Neural progenitor cell (in vitro differentiated cells): ENCODE data around the gene TYRO3. TPM values are rescaled to one million over a fixed set of nuclear protein-coding genes. Genes with fewer than 3 reads are reported as not detected.

ENCODE experiments used
- DNase-seq: peaks from one replicate; pipeline ENCODE4 v3.0.0-alpha.2; 2016; ENCODE audit warnings: low spot score
- H2AFZ ChIP-seq: fragments of 200-600 bp; sonication (generic); replicated peaks from 2 replicates; pipeline ENCODE4 v1.6.1; 2016; ENCODE audit warnings: antibody characterized with exemption
- H3F3A ChIP-seq: fragments of 200-600 bp; sonication (generic); 2 replicates; pipeline ENCODE4 v1.6.1; 2016; ENCODE audit warnings: antibody characterized with exemption, low read depth
- H3K27ac ChIP-seq: fragments of 200-600 bp; sonication (generic); 2 replicates; pipeline ENCODE4 v1.5.1; 2016; ENCODE audit warnings: mild to moderate bottlenecking
- H3K27me3 ChIP-seq: fragments of 200-600 bp; sonication (generic); 2 replicates; pipeline ENCODE4 v1.6.1; 2016; ENCODE audit warnings: mild to moderate bottlenecking, moderate library complexity
- H3K36me3 ChIP-seq: fragments of 200-600 bp; sonication (generic); 2 replicates; pipeline ENCODE4 v1.5.1; 2016
- H3K4me1 ChIP-seq: fragments of 200-600 bp; sonication (generic); 2 replicates; pipeline ENCODE4 v1.6.1; 2016; ENCODE audit warnings: mixed run types
- H3K4me2 ChIP-seq: fragments of 200-600 bp; sonication (generic); 2 replicates; pipeline ENCODE4 v1.6.1; 2016
- H3K4me3 ChIP-seq: fragments of 200-600 bp; sonication (generic); 2 replicates; pipeline ENCODE4 v1.5.1; 2016
- H3K79me2 ChIP-seq: fragments of 200-600 bp; sonication (generic); 2 replicates; pipeline ENCODE4 v1.6.1; 2016; ENCODE audit warnings: low read depth
- H3K9ac ChIP-seq: fragments of 200-600 bp; sonication (generic); 2 replicates; pipeline ENCODE4 v1.6.1; 2016
- H3K9me3 ChIP-seq: fragments of 200-600 bp; sonication (generic); 2 replicates; pipeline ENCODE4 v1.5.1; 2016; ENCODE audit warnings: low read depth
- H4K20me1 ChIP-seq: fragments of 200-600 bp; sonication (generic); 2 replicates; pipeline ENCODE4 v1.6.1; 2016; ENCODE audit warnings: low read depth
- H3K27ac Mint-ChIP-seq: 3 replicates; pipeline ENCODE4 v1.8.0; 2021; ENCODE audit warnings: mixed read lengths
- H3K27me3 Mint-ChIP-seq: 2 replicates; pipeline ENCODE4 v1.8.0; 2022; ENCODE audit warnings: low read depth, mild to moderate bottlenecking, inconsistent platforms, moderate library complexity, mixed read lengths; ENCODE audit not compliant: insufficient read depth
- H3K36me3 Mint-ChIP-seq: 3 replicates; pipeline ENCODE4 v1.8.0; 2021; ENCODE audit warnings: mixed read lengths
- H3K4me1 Mint-ChIP-seq: 3 replicates; pipeline ENCODE4 v1.8.0; 2021; ENCODE audit warnings: mixed read lengths
- H3K4me3 Mint-ChIP-seq: 3 replicates; pipeline ENCODE4 v1.8.0; 2021; ENCODE audit warnings: mild to moderate bottlenecking, moderate library complexity, mixed read lengths
- H3K9me3 Mint-ChIP-seq: 3 replicates; pipeline ENCODE4 v1.8.0; 2020; ENCODE audit warnings: mixed read lengths
- EZH2 ChIP-seq: fragments of 200-600 bp; sonication (generic); IDR thresholded peaks from 2 replicates; pipeline ENCODE4 v1.6.1; 2017; ENCODE audit warnings: antibody characterized with exemption, mild to moderate bottlenecking, moderate library complexity
- EZH2phosphoT487 ChIP-seq: fragments of 200-600 bp; sonication (generic); IDR thresholded peaks from 2 replicates; pipeline ENCODE4 v1.6.1; 2017; ENCODE audit warnings: antibody characterized with exemption
- total RNA-seq: library from RNA; depleted of rRNA; stranded (reverse); fragments of >200 nt; gene quantifications from 2 replicates; pipeline ENCODE4 v1.2.3, GENCODE V29; 2015; ENCODE audit warnings: low replicate concordance
- TF ChIP-seq, protein P1 (sequence below): fragments of 200-600 bp; sonication (generic); IDR thresholded peaks from 2 replicates; pipeline ENCODE4 v1.5.1; 2017; ENCODE audit warnings: antibody characterized with exemption, mild to moderate bottlenecking

The TYRO3 gene
- total RNA-seq, 1 donor from 2014 or later: 59.1 TPM

DNA sequence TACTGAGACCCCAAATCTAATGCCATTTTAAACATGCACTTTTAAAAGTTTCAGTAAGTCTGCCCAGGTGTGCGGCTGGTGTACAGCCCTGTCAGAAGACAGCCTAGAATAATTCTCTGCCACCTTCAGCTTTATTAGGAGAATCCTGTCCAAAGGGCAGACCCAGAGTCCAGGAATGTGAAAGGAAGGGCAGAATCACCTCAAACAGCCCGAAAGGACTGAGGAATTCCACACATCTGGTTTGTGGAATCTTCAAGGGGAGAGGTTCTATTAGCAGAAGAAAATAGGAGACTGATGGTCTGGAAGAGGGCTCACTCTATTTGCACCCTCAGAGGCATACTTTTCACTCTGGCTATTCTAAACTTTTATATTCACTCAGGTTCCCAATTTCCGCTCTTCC, 46.6 kb downstream of the TYRO3 start:
- Mint-ChIP-seq H3K36me3 (no peaks in the 10 kb centered on the region), H3K27me3 (peaks cover 5% of the 10 kb centered on the region), H3K4me3 (no peak overlapping the region), H3K4me1 (peaks cover 3% of the 10 kb centered on the region), H3K27ac (no peak overlapping the region), H3K9me3 (no peaks in the 10 kb centered on the region)
- DNase-seq: no peak
- Histone ChIP-seq H4K20me1 (no peaks in the 10 kb centered on the region), H3K4me3 (no peak overlapping the region), H3K79me2 (no peaks in the 10 kb centered on the region), H3K36me3 (no peaks in the 10 kb centered on the region), H3K4me2 (no peak overlapping the region), H3K4me1 (peaks cover 6% of the 10 kb centered on the region), H3K27ac (no peak overlapping the region), H3K9me3 (no peaks in the 10 kb centered on the region), H3F3A (peaks cover 5% of the 10 kb centered on the region), H3K27me3 (no peaks in the 10 kb centered on the region), H3K9ac (no peak overlapping the region), H2AFZ (no peak overlapping the region)
- TF ChIP-seq, protein P1, sequence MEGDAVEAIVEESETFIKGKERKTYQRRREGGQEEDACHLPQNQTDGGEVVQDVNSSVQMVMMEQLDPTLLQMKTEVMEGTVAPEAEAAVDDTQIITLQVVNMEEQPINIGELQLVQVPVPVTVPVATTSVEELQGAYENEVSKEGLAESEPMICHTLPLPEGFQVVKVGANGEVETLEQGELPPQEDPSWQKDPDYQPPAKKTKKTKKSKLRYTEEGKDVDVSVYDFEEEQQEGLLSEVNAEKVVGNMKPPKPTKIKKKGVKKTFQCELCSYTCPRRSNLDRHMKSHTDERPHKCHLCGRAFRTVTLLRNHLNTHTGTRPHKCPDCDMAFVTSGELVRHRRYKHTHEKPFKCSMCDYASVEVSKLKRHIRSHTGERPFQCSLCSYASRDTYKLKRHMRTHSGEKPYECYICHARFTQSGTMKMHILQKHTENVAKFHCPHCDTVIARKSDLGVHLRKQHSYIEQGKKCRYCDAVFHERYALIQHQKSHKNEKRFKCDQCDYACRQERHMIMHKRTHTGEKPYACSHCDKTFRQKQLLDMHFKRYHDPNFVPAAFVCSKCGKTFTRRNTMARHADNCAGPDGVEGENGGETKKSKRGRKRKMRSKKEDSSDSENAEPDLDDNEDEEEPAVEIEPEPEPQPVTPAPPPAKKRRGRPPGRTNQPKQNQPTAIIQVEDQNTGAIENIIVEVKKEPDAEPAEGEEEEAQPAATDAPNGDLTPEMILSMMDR: no peak
- no peak for TF ChIP-seq EZH2phosphoT487
- no peak for TF ChIP-seq EZH2

DNA sequence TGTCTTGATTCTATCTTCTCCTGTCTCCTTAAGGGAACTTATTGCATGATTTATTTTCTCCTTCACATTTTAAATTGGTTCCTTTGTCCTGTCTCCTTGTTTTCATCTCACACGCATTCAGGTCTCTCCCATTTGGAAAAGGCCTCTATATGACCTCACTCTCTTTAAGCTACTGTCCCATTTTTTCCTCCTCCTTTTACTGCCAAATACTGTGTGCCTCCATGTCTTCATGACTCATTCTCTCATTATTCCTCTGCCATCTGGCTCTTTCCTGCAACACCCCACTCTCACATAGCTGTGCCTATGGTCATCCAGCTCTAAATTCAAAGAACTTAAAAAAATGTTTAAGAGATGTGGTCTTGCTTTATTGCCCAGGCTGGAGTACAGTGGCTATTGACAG, 48.0 kb downstream of the TYRO3 start:
- Histone ChIP-seq H3K27me3 (no peaks in the 10 kb centered on the region), H3K36me3 (no peaks in the 10 kb centered on the region)
- peaks cover 3% of the 10 kb centered on the region for H3K4me1 Mint-ChIP-seq

DNA sequence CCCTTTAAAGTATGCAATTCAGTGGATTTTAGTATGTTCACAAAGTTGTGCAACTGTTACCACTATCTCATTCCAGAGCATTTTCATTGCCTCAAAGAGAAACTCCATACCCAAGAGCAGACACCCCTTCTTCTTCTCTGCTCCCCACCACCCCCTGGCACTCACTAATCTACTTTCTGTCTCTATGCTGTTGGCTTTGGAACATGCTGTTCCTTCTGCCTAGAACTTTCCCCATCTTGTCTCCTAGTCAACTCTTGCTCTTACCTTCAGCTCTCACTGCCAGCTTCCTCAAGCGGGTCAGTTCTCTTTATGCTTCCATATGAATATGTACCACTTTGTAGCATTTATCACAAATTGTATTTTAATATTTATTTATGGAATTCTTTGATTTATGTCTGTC, 50.1 kb downstream of the TYRO3 start:
- TF ChIP-seq EZH2phosphoT487 (no peak), EZH2 (no peak)
- TF ChIP-seq, protein P1: no peak
- Mint-ChIP-seq H3K27me3 (peaks cover 3% of the 10 kb centered on the region), H3K4me3 (no peak overlapping the region), H3K36me3 (no peaks in the 10 kb centered on the region), H3K27ac (no peak overlapping the region), H3K9me3 (peaks cover 2% of the 10 kb centered on the region), H3K4me1 (peaks cover 3% of the 10 kb centered on the region)
- H3K4me1 ChIP-seq: peaks cover 4% of the 10 kb centered on the region
- no peak for DNase-seq
- no peaks in the 10 kb centered on the region for H3K79me2 ChIP-seq
- no peak overlapping the region for H3K4me2 ChIP-seq
- H3K9ac ChIP-seq: no peak overlapping the region
- H3K27me3 ChIP-seq: no peaks in the 10 kb centered on the region
- no peak overlapping the region for H2AFZ ChIP-seq
- H3K4me3 ChIP-seq: no peak overlapping the region
- H3K36me3 ChIP-seq: no peaks in the 10 kb centered on the region
- peaks cover 5% of the 10 kb centered on the region for H3F3A ChIP-seq
- no peak overlapping the region for H3K27ac ChIP-seq
- H3K9me3 ChIP-seq: no peaks in the 10 kb centered on the region
- H4K20me1 ChIP-seq: no peaks in the 10 kb centered on the region

More for the DNA sequence above, 48.0 kb downstream of the TYRO3 start:
- Mint-ChIP-seq H3K27me3 (peaks cover 5% of the 10 kb centered on the region), H3K9me3 (no peaks in the 10 kb centered on the region), H3K4me3 (no peak overlapping the region), H3K27ac (no peak overlapping the region), H3K36me3 (no peaks in the 10 kb centered on the region)
- H4K20me1 ChIP-seq: no peaks in the 10 kb centered on the region
- H3K4me3 ChIP-seq: no peak overlapping the region
- H3K79me2 ChIP-seq: no peaks in the 10 kb centered on the region
- no peak overlapping the region for H3K9ac ChIP-seq
- no peak for DNase-seq
- no peak overlapping the region for H2AFZ ChIP-seq
- peaks cover 6% of the 10 kb centered on the region for H3K4me1 ChIP-seq
- TF ChIP-seq, protein P1: no peak
- TF ChIP-seq EZH2phosphoT487 (no peak), EZH2 (no peak)
- H3K4me2 ChIP-seq: no peak overlapping the region
- H3F3A ChIP-seq: peaks cover 5% of the 10 kb centered on the region
- no peak overlapping the region for H3K27ac ChIP-seq
- no peaks in the 10 kb centered on the region for H3K9me3 ChIP-seq

DNA sequence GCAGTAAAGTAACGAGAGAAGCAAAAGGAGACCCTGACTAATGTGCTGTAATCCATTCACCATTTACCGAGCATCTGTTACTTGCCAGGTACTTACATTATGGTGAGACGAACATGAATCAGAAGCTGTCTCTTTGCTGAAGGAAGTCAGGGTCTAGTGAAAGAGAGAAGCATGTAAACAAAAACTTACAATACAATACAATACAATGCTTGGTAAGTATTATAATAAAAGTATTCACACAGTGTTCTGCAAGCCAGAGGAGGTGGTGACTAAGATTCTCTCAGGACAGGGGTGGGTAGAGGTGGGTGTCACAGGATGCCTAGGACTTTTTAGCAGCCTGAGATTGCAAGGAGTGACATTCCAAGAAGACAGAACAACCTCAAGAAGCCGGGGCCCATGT, 51.0 kb downstream of the TYRO3 start:
- peak overlapping the region; percentile 85 for H2AFZ ChIP-seq
- no peak overlapping the region for H3K4me3 ChIP-seq
- Mint-ChIP-seq H3K4me3 (no peak overlapping the region), H3K27me3 (peaks cover 3% of the 10 kb centered on the region), H3K36me3 (no peaks in the 10 kb centered on the region), H3K9me3 (peaks cover 2% of the 10 kb centered on the region), H3K27ac (no peak overlapping the region), H3K4me1 (no peaks in the 10 kb centered on the region)
- H3K9ac ChIP-seq: no peak overlapping the region
- H3K79me2 ChIP-seq: no peaks in the 10 kb centered on the region
- no peak for DNase-seq
- no peaks in the 10 kb centered on the region for H3K27me3 ChIP-seq
- H3K4me2 ChIP-seq: no peak overlapping the region
- H3K4me1 ChIP-seq: no peaks in the 10 kb centered on the region
- TF ChIP-seq, protein P1: no peak
- TF ChIP-seq EZH2 (no peak), EZH2phosphoT487 (no peak)
- peaks cover 5% of the 10 kb centered on the region for H3F3A ChIP-seq
- H4K20me1 ChIP-seq: no peaks in the 10 kb centered on the region
- no peaks in the 10 kb centered on the region for H3K36me3 ChIP-seq
- no peaks in the 10 kb centered on the region for H3K9me3 ChIP-seq
- no peak overlapping the region for H3K27ac ChIP-seq
